Measurements from ENCODE around the gene PNMA1.
A peak's percentile ranks its signal among the peaks of the same experiment; 100 is the strongest.

PNMA1 gene

GRCh38 chr14:73731111-73731510 is 16.9 kb upstream of the PNMA1 start:
- DNase-seq = no peak

DNA sequence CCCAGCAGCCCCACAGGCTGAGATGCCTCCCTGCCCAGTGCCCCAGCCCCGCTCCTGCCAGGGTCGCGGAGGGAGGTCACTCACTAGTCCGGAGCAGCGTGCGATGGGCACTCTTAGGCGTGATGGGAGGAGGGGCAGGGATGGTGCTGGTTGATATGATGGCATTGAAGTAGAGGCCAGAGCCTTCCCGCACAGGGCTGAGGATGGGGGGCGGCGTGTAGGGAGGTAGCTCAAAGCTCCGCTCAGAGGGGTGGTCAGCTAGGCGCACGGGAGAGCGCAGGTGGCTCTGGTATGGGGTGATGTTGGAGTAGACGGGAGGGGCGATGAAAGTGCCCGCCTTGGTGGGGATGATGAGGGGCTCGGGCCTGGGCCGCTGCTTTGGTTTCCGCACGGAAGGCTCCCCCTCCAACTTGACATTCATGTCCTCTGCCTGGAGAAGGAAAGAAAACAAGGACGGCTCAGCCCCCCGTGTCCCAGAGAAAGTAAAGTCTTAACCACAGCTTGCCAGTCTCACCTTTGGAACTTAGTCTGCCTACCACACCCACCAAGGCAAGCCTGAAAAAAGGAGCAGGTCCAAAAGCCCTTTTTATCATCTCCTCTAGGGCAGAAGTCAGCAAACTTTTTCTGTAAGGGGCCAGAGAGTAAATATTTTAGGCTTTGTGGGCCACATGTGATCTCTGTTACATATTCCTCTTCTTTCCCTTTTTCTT is 15.5 kb upstream of the PNMA1 start:
- no peak for DNase-seq

DNA sequence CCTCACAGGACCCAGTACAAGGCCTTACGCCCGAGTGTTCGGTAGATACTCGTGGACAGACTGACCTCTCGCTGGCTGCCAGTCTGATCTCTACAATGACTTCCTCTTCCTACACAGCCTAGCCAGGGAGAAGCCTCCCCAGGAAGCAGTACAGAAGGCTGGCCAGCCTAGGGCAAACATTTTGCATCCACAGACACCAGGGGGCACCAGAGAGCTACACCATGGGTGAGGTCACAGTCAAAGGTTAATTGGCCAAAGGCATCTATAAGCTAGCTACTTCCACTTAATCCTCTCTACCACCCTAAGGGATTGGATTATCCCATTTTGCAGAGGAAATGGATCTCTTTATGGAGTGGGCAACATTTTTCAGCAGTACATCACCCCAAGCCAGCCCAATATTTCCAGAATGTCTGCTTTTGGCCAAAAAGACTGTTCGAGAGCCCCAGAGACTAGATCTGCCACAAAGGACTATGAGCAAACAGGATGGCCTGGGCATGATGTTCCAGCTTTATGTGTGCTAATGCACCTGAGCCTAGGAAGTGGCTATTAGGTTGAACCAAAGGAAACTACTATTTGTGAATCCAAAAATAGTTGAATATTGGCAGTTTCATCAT is 14.6 kb upstream of the PNMA1 start:
- DNase-seq = peak; percentile 28

GRCh38 chr14:73727166-73727565 is 13.0 kb upstream of the PNMA1 start:
- DNase-seq = no peak

DNA sequence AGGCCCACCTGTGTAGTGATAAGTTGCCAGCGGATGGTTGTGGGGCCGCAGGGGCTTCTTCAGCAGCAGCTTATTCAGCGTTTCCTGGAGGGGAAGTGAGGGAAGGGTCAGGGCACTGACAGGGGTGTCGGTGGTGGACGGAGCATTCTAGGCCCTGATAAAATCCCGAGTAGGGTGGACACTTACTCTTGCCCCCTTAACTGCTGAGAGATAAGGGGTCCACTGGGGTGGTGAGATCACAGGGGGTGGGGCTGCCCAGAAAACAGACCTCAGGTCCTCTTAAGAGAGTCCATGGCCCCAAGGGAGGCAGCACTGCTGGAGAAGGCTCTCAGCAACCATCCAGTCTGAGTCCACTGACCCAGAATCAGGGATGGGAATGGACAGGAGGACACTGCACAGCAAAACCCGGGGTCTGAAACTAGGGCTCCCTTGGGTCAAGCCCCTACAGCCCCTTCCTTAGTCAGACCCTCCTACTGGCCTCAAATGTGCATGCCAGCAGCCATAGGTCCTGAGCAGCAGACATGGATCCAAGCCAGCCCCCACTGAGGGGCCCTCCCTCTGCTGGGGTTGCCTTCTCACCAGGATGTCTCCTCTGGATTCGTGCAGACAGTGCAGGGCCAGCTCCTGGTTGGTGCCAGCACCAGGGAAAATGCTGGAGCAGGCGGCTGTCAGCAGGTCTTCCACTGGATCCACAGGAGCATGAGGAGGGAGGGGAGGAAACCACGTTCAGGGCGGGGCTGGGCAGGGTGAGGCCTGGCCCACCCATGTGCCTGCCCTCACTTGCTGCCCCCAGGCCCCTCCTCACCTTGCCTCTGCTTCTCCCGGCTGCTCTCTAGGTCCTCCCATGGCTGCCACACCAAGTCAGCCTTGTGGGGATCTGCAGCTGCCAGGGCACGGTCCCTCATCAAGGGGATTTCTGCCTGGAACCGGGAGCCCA is 12.1 kb upstream of the PNMA1 start:
- DNase-seq = no peak

DNA sequence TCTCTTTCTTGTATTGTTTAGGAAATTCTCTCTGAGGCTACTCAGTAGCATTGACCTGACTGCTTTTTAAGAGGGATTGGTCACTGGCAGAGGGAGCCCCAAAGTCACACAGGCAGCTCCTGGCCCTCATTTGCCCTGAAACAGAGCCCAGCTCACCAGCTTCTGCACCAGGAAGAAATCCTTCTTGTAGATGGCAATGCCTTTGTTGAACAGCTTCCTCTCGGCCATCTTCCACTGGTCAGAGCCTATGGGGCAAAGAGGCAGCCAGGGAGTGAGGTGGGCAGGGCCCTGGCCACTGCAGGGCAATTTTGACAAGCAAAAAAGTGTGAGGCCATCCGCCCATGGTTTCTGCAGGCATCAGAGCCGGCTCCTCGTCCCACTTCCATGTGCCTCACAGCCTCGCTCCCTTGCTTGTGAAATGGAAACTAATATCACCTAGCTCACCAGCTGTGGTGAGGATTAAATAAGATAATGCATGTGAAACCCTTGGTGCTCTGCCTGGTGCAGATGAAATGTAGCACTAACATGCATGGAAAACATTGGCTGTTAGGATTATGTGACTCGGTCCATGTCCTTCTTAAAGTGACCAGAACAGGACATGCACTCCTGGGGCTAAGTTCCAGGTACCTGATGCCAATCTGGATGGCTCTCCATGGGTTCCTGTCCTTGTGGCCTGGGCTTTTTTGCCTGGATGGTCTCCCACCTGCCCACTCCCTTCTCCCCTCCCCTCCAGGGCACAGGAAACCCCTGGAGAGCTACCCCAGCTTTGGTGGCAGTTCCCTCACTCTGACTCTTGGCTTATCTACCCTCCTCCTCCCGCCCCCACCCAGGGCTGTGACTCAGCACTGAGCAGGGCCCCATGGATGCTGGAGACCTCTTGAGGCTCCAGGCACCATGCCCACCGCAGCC is 11.2 kb upstream of the PNMA1 start:
- DNase-seq = no peak

GRCh38 chr14:73724696-73725095 is 10.5 kb upstream of the PNMA1 start:
- DNase-seq = no peak

DNA sequence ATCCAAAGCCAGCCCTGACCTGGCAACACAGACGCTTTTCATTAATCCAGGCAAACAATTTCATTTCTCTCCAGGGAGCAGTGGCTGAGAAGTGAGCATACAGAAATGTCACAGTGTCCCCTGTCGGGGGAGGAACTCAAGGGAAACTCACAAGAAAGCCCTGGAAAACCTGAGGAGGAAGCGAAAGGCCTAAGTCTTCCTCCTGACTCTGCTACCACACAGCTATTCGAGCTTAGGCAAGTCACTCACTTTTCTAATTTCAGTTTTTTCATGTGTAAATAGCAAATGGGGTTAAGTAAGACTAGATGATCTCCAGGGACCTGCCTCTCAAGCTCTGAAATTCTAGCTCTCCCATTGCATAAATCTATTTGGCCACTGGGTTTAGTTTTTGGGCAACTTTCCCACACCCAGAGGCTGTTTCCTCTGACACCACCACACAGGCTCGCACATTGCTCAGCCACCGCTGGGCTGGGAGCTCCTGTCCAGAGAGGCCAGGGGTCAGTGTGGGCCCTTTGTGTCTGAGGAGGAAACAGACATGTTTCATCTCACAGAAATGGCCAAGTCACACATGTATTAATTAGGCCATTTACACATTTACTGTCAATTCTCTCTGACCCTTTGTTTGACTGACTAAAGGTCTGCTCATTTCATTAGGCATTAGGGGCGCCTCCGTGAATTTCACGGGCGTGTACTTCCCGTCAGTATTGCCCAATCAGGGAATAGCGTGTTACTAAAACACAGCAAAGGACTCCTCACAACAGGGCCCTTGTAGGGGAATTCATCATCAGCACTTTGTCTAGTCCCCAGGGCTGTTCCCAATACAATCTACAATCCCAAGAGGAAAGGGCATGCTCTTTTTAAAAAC is 9.8 kb upstream of the PNMA1 start:
- DNase-seq = no peak

- no peak for DNase-seq
Observed at GRCh38 chr14:73723406-73723796, 9.2 kb upstream of the PNMA1 start.

DNA sequence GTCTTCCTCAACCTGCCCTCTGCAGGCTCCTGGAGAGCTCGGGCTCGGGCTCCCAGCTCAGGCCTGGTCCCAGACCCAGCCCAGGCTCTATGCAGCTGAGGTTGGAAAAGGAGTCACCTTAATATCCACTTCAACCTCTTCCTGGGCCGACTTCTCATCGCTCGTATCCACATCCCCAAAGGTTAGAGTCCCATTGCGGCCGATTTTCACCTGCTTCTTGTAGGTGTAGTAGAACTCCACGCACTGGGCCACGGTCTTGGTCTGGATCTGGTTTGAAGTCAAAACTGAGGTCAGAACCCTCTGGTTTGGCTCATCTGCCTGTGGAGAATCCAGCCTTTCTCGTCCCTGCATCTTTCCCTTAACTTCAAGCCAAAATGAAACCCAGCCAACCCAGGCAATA is 8.4 kb upstream of the PNMA1 start:
- no peak for DNase-seq

DNA sequence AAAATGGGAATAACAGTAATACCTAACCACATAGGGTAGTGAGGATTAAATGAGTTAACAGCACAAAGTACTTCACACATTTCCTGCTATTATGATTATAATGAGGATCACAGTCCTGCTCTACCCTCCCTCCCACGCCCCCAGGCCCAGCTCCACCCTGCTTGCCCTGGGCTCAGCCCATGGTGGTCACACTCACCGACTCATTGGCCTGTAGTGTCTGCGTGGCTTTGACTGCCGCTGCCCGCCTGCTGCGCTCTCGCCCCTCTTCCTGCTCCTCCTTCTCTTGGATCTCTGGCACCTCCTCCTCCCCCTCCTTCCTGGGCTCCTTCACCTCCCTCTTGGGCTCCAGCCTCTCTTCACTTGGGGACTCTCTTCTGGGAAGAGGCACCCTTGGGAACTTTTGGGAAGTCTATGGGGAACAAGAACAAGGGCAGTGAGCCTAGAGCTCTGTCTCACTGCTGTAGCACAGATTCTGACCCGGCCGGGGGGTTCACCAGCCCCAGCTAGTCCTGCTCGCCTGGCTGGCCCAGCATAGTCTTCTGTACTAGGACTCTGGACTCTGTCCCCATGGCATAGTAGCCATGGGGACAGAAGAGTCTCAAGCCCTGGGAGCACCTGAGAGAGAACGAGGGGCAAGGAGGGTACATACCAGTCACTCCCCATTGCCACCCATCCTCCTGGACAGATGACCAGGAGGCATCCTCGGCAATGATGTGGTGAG is 7.1 kb upstream of the PNMA1 start:
- no peak for DNase-seq

DNA sequence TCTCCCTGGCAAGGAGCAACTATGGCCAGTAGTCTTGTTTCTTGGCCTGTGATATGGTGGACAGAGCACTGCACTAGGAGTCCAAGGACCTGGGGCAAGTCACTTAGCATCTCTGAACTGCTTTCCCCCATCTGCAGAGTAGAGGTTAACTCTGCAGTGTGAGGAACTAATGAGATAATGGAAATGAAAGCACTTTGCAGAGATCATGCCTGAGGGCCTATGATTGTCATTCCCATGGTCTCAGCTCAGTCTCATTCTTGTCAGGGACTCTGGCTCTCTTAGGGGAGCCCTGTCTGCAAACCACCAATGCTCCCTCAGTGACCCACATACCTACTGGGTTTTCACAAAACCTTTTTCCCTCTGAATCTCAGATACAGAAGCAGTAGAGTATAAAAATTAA is 6.5 kb upstream of the PNMA1 start:
- DNase-seq = no peak

DNA sequence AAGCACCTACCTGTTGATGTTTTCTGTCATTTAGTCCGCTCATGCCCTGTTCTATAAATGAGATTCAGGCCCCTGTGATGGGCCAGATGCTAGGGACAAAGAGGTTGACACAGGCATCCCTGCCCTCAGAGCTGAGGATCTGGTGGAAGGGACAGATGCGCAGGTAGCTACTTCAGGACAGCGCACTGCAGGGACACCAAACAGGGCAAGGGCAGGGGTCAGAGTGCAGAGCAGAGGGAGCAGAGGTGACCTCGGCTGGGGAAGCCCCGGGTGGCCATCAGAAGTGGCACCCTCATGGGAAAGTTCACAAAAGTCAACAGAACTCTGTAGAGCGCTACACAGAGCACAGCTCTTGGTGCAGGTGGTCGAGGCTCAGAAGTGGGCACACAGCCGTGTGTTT is 5.6 kb upstream of the PNMA1 start:
- no peak for DNase-seq

DNA sequence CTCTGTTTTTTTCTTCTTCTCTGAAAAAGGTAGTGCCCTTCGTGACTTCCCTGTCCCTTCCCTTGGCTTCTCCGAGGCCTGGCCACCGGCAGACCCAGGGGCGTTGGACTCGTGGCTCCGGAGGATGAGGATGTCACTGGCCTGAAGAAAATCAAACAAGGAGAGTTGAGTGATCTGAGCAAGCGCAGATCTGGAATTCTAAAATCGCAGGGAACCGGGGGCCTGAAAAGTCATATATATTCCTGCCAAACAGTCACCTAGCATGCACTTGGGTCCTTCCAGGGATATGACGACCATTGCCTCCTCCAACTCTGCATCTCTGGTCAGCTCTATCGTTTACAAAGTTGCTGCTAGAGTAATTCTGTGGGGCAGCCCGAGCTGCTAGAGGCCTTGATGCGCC is 5.2 kb upstream of the PNMA1 start:
- DNase-seq = no peak

- no peak for DNase-seq
Observed at GRCh38 chr14:73718418-73719251, 4.5 kb upstream of the PNMA1 start.

DNA sequence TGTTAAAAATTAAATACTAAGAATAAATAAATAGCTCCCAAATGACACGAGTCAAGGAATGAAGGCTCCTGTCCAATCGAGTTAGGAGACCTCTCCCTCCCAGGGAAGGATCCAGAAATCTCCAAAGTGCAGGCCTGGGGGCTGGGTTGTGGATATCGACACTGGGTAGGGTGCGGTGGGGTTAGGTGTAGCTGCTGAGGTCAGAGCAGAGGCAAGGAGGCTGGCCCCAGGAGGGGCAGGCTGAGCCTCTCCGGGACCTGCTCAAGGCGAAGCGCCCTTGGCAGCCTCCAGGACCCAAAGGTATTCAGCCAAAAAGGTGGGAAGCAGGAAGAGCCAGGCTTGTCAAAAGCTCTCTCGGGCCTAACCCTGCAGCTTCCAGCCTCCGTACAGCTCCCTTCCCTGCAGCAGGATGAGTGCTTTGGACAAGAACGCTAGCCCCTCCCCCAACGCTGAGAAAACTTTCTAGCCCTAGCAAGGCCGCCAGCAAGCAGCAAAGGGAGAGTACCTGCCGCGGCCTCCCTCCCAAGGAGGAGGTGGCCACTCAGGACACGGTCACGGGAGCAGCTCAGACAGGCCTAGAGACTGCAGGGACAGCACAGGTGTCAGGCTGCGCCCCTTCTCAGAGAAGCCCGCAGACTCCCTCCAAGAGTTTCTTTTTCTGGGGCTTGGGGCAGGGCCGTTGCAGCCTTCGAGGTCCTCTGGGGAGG is 3.7 kb upstream of the PNMA1 start:
- DNase-seq = no peak

GRCh38 chr14:73717266-73717665 is 3.1 kb upstream of the PNMA1 start:
- no peak for DNase-seq

- no peak for DNase-seq
Observed at GRCh38 chr14:73715707-73716106, 1.5 kb upstream of the PNMA1 start.

- peak; percentile 69 for DNase-seq
Observed at GRCh38 chr14:73714656-73715081, 485 bp upstream of the PNMA1 start.
